ENCODE measurements around the gene ARL4D.
"Not testable (repeated sequence)": the region's sequence is repeated elsewhere in the genome, so short reads cannot be mapped to it uniquely, and the experiment has no call there.

Gene ARL4D

DNA sequence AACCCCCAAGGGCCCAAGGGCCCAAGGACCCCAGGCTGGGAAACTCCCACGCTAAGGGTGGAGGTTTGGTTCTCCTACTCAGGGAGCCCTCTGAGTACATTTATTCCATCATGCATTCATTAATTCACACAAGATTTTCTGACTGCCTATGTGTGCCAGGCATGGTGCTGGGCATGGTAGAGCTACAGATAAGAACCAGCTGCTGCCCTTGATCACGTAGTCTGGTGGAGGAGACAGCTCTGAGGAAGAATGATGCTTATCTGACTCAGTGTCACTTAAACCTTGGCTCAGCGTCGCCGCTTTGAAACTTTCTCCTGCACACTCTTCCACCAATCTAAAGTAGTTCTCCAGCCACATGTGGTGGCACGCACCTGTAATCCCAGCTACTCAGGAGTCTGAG, 3.6 kb upstream of the ARL4D start:
- DNase-seq (ENCODE audit: low read depth), result no peak

DNA sequence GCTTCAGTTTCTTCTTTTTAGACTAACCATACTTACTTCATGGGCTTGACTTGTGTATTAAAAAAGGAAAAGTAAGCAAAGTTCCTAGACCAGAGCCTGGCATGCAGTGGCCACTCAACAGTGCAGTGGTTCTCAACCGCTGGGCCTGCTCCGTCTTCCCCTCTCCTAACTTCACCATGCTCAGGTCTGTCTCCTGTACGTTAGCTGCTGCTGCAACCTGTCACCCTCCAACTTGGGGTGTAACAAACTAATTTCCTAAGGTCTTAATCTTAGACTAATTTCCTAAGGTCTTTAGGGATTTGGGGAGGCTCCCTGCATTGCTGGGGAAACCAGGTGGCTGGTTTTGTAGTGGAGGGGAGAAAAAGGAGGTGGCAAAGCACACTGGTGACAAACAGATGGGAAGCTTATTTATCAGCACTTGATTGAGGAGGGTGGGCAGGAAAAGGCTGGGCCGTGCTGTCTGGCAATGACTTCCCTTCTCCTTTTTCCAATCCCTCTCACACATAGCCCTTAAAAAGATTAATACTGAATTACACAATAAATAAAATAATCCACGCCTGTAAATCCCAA, 2.2 kb upstream of the ARL4D start:
- DNase-seq (ENCODE audit: low read depth), result no peak

DNA sequence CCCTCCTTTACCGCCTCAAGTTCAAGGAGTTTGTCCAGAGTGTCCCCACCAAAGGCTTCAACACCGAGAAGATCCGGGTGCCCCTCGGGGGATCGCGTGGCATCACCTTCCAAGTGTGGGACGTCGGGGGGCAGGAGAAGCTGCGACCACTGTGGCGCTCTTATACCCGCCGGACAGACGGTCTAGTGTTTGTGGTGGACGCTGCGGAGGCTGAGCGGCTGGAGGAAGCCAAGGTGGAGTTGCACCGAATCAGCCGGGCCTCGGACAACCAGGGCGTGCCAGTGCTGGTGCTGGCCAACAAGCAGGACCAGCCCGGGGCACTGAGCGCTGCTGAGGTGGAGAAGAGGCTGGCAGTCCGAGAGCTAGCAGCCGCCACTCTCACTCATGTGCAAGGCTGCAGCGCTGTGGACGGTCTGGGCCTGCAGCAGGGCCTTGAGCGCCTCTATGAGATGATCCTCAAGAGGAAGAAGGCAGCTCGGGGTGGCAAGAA, 1.1 kb downstream of the ARL4D start:
- no peak for DNase-seq (ENCODE audit: low read depth)

GRCh38 chr17:43400943-43401717, 2.3 kb downstream of the ARL4D start:
- DNase-seq (ENCODE audit: low read depth), result no peak

DNA sequence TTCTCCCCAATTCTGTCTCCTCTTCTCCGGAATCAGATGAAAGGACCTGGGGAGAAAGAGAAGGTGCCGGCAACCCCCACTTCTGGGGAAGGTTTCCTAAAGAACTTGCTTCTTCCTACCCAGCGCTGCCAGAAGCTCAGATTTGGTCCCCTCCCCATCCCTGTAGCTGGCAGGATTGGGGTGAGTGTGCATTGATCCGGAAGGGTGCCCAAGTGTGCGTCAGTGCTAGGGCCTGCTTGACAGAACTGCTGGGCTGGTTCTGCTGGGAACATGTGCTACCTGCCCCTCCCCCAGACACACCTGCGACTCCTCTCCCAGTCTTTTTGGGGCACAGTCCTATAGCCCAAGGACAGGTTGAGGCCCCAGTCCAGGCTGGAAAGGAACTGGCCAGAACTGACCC, 3.3 kb downstream of the ARL4D start:
- no peak for DNase-seq (ENCODE audit: low read depth)

DNA sequence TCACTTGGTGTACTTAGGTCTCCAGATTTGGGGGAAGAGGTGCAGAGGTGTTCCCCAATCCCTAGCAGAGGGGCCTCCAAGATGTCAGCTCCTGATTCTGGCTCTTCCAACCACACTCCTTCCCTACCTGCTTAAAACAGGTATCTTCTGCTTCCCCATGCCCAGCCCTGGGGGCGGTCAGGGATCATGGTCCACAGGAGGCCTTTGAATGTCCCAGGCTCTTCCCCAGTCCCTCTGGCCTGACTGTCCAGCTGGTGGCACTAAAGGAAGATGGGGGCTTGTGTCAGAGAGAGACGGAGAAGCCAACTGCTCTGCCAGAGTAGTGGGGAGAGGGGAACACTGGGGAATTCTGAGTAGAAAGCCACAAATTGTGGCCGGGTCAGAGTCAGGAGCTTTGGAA, 3.8 kb downstream of the ARL4D start:
- DNase-seq (ENCODE audit: low read depth), result no peak

- no peak for DNase-seq (ENCODE audit: low read depth)
Measured at GRCh38 chr17:43403846-43404245, 5.1 kb downstream of the ARL4D start.

DNA sequence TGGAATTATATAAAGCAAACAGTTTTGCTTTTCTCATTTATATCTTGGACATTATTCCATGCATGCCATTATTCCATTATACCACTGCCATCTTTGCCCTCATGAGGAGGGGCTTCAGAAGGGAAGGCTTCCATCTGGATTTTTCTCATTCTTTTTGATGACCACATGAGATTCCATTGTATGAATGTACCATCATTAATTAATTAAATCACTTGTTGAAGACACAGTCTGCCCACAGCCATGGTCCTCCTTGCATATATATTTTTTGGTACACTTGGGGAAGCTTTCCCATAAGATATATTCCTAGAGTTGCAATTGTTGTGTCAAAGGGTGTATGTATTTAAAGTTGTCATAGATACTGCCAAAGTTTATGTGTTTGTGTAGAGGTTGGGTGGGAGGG, 7.1 kb downstream of the ARL4D start:
- DNase-seq (ENCODE audit: low read depth), result no peak

- no peak for DNase-seq (ENCODE audit: low read depth)
Measured at GRCh38 chr17:43406676-43407645, 8.2 kb downstream of the ARL4D start.

DNA sequence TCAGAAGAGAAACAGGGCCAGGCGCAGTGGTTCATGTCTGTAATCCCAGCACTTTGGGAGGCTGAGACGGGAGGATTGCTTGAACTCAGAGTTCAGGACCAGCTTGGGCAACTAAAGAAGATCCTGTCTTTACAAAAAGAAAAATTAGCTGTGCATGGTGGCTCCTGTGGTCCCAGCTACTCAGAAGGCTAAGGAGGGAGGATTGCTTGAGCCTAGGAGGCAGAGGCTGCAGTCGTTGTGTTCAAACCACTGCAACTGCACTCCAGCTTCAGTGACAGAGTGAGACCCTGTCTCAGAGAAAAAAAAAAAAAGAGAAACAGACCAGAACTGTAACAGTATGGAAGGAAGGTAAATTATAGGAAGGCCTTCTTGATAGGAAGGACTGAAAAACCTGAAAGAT, 10.3 kb downstream of the ARL4D start:
- no peak for DNase-seq (ENCODE audit: low read depth)

- DNase-seq (ENCODE audit: low read depth), result no peak
Measured at GRCh38 chr17:43410557-43411368, 12.0 kb downstream of the ARL4D start.

- DNase-seq (ENCODE audit: low read depth), result no peak
Measured at GRCh38 chr17:43411369-43411677, 12.5 kb downstream of the ARL4D start.

DNA sequence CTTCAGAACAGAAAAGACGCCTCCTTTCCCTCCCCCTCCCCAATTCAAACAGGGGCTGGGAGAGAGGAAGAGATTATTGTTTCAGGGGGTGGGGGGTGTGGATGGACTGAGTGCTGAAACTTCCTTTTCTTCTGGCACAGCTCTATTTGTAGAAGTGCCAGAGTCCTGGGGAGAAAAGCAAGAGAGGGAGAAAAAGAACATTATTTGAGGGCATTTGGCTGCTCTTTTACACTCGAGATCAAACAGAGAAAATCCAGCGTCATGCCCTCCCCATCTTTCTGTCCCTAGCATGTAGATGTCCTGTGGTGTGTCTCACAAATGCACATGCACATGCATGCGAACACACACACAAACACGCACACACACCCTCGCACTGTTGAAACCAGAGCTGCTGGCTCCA, 13.0 kb downstream of the ARL4D start:
- no peak for DNase-seq (ENCODE audit: low read depth)

GRCh38 chr17:43412166-43412565, 13.4 kb downstream of the ARL4D start:
- DNase-seq (ENCODE audit: low read depth), result no peak

DNA sequence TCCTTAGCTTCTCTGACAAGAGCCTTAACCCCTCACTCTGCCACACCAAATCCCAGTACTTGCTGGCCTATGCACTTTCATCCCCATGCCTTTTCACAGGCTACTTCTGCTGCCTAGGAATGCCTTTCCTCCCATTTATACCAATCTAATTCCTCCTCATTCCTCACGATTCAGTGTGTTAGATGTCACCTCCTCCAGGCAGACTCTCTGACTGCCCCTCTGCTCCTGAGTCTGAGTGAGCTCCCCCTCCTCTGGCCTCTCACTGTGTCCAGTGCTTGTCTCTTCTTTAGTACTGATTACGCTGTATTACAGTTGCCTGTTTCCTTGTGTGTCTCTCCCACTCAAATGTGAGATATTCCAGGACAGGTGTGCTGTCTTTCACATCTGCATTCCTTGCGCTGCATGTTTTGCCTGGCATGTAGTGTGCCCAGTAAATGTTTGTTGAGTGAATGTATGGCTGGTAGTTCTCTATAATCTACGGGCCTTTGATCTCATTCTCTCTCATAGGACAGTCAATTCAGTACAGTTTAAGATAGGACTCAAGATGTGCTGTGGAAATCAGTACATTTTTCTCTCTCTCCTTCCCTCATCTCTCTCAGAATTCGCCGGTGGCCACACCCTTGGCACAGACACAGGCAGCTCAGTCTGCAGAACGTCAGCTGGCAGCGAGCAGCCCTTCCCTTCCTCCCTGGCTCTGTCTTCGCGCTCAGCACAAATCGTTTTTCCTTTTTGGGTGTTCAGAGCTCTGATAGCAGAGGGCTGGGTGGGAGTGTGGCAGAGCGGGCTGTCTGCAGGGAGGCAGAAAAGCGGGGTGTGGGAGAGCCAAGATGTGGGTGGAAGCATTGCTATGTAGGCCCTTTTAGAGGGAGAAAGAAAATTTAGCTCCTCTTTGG, 18.5 kb downstream of the ARL4D start:
- DNase-seq (ENCODE audit: low read depth), result no peak

GRCh38 chr17:43418441-43419374, 19.9 kb downstream of the ARL4D start:
- no peak for DNase-seq (ENCODE audit: low read depth)

GRCh38 chr17:43419375-43419882, 20.6 kb downstream of the ARL4D start:
- DNase-seq (ENCODE audit: low read depth), result not testable (repeated sequence)

- no peak for DNase-seq (ENCODE audit: low read depth)
Measured at GRCh38 chr17:43423777-43424455, 25.1 kb downstream of the ARL4D start.
